UCSD-AML1 (cell line): Measurements from ENCODE around the gene MYH3.

Experiments
- DNase-seq: peaks from one replicate; lab custom pipeline; 2025; ENCODE audit not compliant: unreplicated experiment; lab: John Stamatoyannopoulos, UW

MYH3 gene

GRCh38 chr17:10614536-10615155 is 42.5 kb downstream of the MYH3 start:
- DNase-seq, result peak; percentile 32

- DNase-seq, result no peak
Observed at GRCh38 chr17:10613775-10614513, 43.2 kb downstream of the MYH3 start.

GRCh38 chr17:10612957-10613744 is 44.0 kb downstream of the MYH3 start:
- no peak for DNase-seq

GRCh38 chr17:10610884-10611283 is 46.2 kb downstream of the MYH3 start:
- no peak for DNase-seq

GRCh38 chr17:10608244-10608643 is 48.9 kb downstream of the MYH3 start:
- no peak for DNase-seq

- no peak for DNase-seq
Observed at GRCh38 chr17:10606110-10606509, 51.0 kb downstream of the MYH3 start.

- no peak for DNase-seq
Observed at GRCh38 chr17:10605221-10605783, 51.8 kb downstream of the MYH3 start.

- no peak for DNase-seq
Observed at GRCh38 chr17:10604521-10604920, 52.6 kb downstream of the MYH3 start.

- no peak for DNase-seq
Observed at GRCh38 chr17:10603931-10604330, 53.2 kb downstream of the MYH3 start.

GRCh38 chr17:10600571-10600970 is 56.5 kb downstream of the MYH3 start:
- DNase-seq, result no peak

GRCh38 chr17:10598621-10599020 is 58.5 kb downstream of the MYH3 start:
- no peak for DNase-seq

GRCh38 chr17:10589553-10590145 is 67.5 kb downstream of the MYH3 start:
- DNase-seq, result no peak

GRCh38 chr17:10585529-10585928 is 71.6 kb downstream of the MYH3 start:
- DNase-seq, result no peak

- DNase-seq, result no peak
Observed at GRCh38 chr17:10583834-10584233, 73.3 kb downstream of the MYH3 start.

- no peak for DNase-seq
Observed at GRCh38 chr17:10579270-10579669, 77.8 kb downstream of the MYH3 start.
